ENCODE results near the gene IL22RA1. TPM values are rescaled to one million over a fixed set of nuclear protein-coding genes. Genes with fewer than 3 reads are reported as not detected.

Gene IL22RA1
- polyA plus RNA-seq, 1 donor from 2014 or later: not detected

DNA sequence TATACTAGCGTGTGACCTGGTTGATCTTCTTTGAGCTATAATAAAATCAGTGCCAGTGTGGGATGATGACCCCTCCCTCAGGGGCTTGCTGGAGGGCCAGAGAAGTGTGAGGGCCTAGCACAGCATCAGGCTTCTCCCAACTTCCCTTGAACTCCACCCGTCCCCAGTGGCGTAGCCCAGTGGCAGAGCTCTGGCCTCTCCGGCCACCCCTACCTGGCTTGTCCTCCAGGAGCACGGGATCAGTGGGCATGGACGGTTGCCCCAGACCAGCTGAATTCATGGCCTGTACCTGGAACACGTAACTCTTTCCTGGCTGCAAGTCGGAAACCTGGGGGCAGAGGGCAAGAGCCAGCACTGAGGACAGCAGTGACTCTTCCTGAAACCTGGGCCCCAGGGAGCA is 67.0 kb downstream of the IL22RA1 start:
- Histone ChIP-seq H3K4me3 (ENCODE audit: low read length) (no peak overlapping the region), H2AFZ (ENCODE audit: low read depth, low read length) (no peak overlapping the region), H3K9me3 (ENCODE audit: low read length) (no peaks in the 10 kb centered on the region), H3K79me2 (replicated peaks; ENCODE audit: insufficient read depth, low read length) (no peaks in the 10 kb centered on the region), H3K27ac (ENCODE audit: low read length) (no peak overlapping the region), H3K36me3 (ENCODE audit: insufficient read depth, low read length) (no peaks in the 10 kb centered on the region), H4K20me1 (ENCODE audit: insufficient read depth) (no peaks in the 10 kb centered on the region), H3K27me3 (ENCODE audit: insufficient read depth, low read depth, low read length) (no peaks in the 10 kb centered on the region), H3K9ac (ENCODE audit: low read length) (no peak overlapping the region), H3K4me2 (ENCODE audit: low read length) (no peak overlapping the region), H3F3A (ENCODE audit: insufficient read depth, low read length, poor library complexity, severe bottlenecking) (no peaks in the 10 kb centered on the region), H3K9me2 (ENCODE audit: insufficient read depth, low read length) (no peaks in the 10 kb centered on the region)
- TF ChIP-seq POLR2AphosphoS5 (IDR thresholded peaks at IDR 0.05) (no peak), CTCF (IDR thresholded peaks at IDR 0.05; ENCODE audit: poor library complexity, severe bottlenecking) (no peak), EP300 (conservative IDR thresholded peaks at IDR 0.05; ENCODE audit: poor library complexity, severe bottlenecking) (no peak), MXI1 (conservative IDR thresholded peaks at IDR 0.05; ENCODE audit: poor library complexity, severe bottlenecking) (no peak), RAD21 (conservative IDR thresholded peaks at IDR 0.05) (no peak), TAF1 (IDR thresholded peaks at IDR 0.05; ENCODE audit: low read depth) (no peak), SMC3 (conservative IDR thresholded peaks at IDR 0.05; ENCODE audit: poor library complexity) (no peak), REST (IDR thresholded peaks at IDR 0.05; ENCODE audit: borderline replicate concordance) (no peak), EZH2 (IDR thresholded peaks at IDR 0.05; ENCODE audit: borderline replicate concordance, insufficient read depth, low read length, poor library complexity, severe bottlenecking) (no peak)

DNA sequence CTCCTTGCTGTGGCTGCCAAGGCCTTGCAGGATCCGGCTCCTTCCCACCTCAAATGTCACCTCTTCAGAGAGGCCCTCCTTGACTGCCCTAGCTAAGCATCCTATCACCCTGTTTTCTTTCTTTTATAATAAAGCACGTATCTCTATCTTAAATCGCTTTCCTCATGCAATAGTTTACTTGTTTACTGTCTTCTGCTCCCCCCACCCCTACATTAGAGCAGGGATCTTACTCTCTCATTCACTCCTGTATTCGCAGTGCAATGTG is 67.4 kb downstream of the IL22RA1 start:
- H3K27ac ChIP-seq (ENCODE audit: low read length): no peak overlapping the region
- no peak overlapping the region for H3K9ac ChIP-seq (ENCODE audit: low read length)
- H3K27me3 ChIP-seq (ENCODE audit: insufficient read depth, low read depth, low read length): no peaks in the 10 kb centered on the region
- H4K20me1 ChIP-seq (ENCODE audit: insufficient read depth): no peaks in the 10 kb centered on the region
- H3K4me2 ChIP-seq (ENCODE audit: low read length): no peak overlapping the region
- no peaks in the 10 kb centered on the region for H3K9me3 ChIP-seq (ENCODE audit: low read length)
- H3F3A ChIP-seq (ENCODE audit: insufficient read depth, low read length, poor library complexity, severe bottlenecking): no peaks in the 10 kb centered on the region
- no peaks in the 10 kb centered on the region for H3K79me2 ChIP-seq (replicated peaks; ENCODE audit: insufficient read depth, low read length)
- H2AFZ ChIP-seq (ENCODE audit: low read depth, low read length): no peak overlapping the region
- TF ChIP-seq CTCF (IDR thresholded peaks at IDR 0.05; ENCODE audit: poor library complexity, severe bottlenecking) (no peak), TAF1 (IDR thresholded peaks at IDR 0.05; ENCODE audit: low read depth) (no peak), MXI1 (conservative IDR thresholded peaks at IDR 0.05; ENCODE audit: poor library complexity, severe bottlenecking) (no peak), POLR2AphosphoS5 (IDR thresholded peaks at IDR 0.05) (no peak), EZH2 (IDR thresholded peaks at IDR 0.05; ENCODE audit: borderline replicate concordance, insufficient read depth, low read length, poor library complexity, severe bottlenecking) (no peak), RAD21 (conservative IDR thresholded peaks at IDR 0.05) (no peak), SMC3 (conservative IDR thresholded peaks at IDR 0.05; ENCODE audit: poor library complexity) (no peak), EP300 (conservative IDR thresholded peaks at IDR 0.05; ENCODE audit: poor library complexity, severe bottlenecking) (no peak), REST (IDR thresholded peaks at IDR 0.05; ENCODE audit: borderline replicate concordance) (no peak)
- no peaks in the 10 kb centered on the region for H3K9me2 ChIP-seq (ENCODE audit: insufficient read depth, low read length)
- H3K4me3 ChIP-seq (ENCODE audit: low read length): no peak overlapping the region
- H3K36me3 ChIP-seq (ENCODE audit: insufficient read depth, low read length): no peaks in the 10 kb centered on the region
